ENCODE data around the gene PSAPL1.

GRCh38 chr4:7411491-7411890, 23.2 kb downstream of the PSAPL1 start:
- TF ChIP-seq CTCF (IDR thresholded peaks at IDR 0.05; ENCODE audit: control extremely low read depth in 1 of 3, insufficient read depth in 1 of 3, low read depth in 1 of 3, low read length in 3 of 3) (no peak), NRF1 (IDR thresholded peaks at IDR 0.05; ENCODE audit: low read depth, low read length) (no peak), MAX (IDR thresholded peaks at IDR 0.05) (no peak)

All from H1 (cell line).